Measurements from ENCODE around the gene COL26A1. TPM values are rescaled to one million over a fixed set of nuclear protein-coding genes. Genes with fewer than 3 reads are reported as not detected.

COL26A1 gene
- total and polyA plus RNA-seq, 7 donors, result 0.13 TPM; not detected in 6

GRCh38 chr7:101593556-101593955, 230.9 kb downstream of the COL26A1 start:
- intact Hi-C loops (cut with DNase I), result no loop called here
- Histone ChIP-seq H3K36me3 (no peaks in the 10 kb centered on the region), H3K27ac (no peak overlapping the region), H3K4me1 (no peaks in the 10 kb centered on the region), H3K27me3 (no peaks in the 10 kb centered on the region), H3K9me3 (no peaks in the 10 kb centered on the region), H3K4me3 (no peak overlapping the region)
- 91% methylated on average over 6 of the region's 6 CpGs for WGBS, 2 donors
- no peak for DNase-seq
- no peak for TF ChIP-seq CTCF (IDR thresholded peaks at IDR 0.05)
- TF ChIP-seq EP300 (IDR thresholded peaks at IDR 0.05), result no peak
- no peak for TF ChIP-seq POLR2A (IDR thresholded peaks at IDR 0.05)
- TF ChIP-seq POLR2AphosphoS5 (IDR thresholded peaks at IDR 0.05), result no peak

- H3K4me3 ChIP-seq, result no peak overlapping the region
- WGBS, 2 donors, result 90 to 94% methylated on average over 3 of the region's 3 CpGs
- no peaks in the 10 kb centered on the region for H3K9me3 ChIP-seq
- no peak for DNase-seq
- H3K4me1 ChIP-seq, result no peaks in the 10 kb centered on the region
- H3K27me3 ChIP-seq, result no peaks in the 10 kb centered on the region
- H3K27ac ChIP-seq, result no peak overlapping the region
- no peaks in the 10 kb centered on the region for H3K36me3 ChIP-seq
- intact Hi-C loops (cut with DNase I), result no loop called here
- no peak for TF ChIP-seq POLR2AphosphoS5 (IDR thresholded peaks at IDR 0.05)
- TF ChIP-seq POLR2A (IDR thresholded peaks at IDR 0.05), result no peak
- no peak for TF ChIP-seq EP300 (IDR thresholded peaks at IDR 0.05)
- TF ChIP-seq CTCF (IDR thresholded peaks at IDR 0.05), result no peak
Measured at GRCh38 chr7:101594790-101595189, 232.1 kb downstream of the COL26A1 start.

GRCh38 chr7:101595246-101595645, 232.6 kb downstream of the COL26A1 start:
- WGBS, 2 donors, result 89 to 97% methylated on average over 1 of the region's 1 CpG
- Histone ChIP-seq H3K9me3 (no peaks in the 10 kb centered on the region), H3K4me1 (no peaks in the 10 kb centered on the region), H3K27ac (no peak overlapping the region), H3K27me3 (no peaks in the 10 kb centered on the region), H3K4me3 (no peak overlapping the region), H3K36me3 (no peaks in the 10 kb centered on the region)
- DNase-seq, result no peak
- no peak for TF ChIP-seq EP300 (IDR thresholded peaks at IDR 0.05)
- TF ChIP-seq POLR2AphosphoS5 (IDR thresholded peaks at IDR 0.05), result no peak
- TF ChIP-seq CTCF (IDR thresholded peaks at IDR 0.05), result no peak
- no peak for TF ChIP-seq POLR2A (IDR thresholded peaks at IDR 0.05)
- intact Hi-C loops (cut with DNase I), result no loop called here

GRCh38 chr7:101595766-101596537, 233.3 kb downstream of the COL26A1 start:
- no peak for TF ChIP-seq CTCF (IDR thresholded peaks at IDR 0.05)
- no peak for TF ChIP-seq POLR2AphosphoS5 (IDR thresholded peaks at IDR 0.05)
- no peak for TF ChIP-seq POLR2A (IDR thresholded peaks at IDR 0.05)
- no peak for TF ChIP-seq EP300 (IDR thresholded peaks at IDR 0.05)
- 93 to 94% methylated on average over 4 of the region's 4 CpGs for WGBS, 2 donors
- no peaks in the 10 kb centered on the region for H3K36me3 ChIP-seq

GRCh38 chr7:101596898-101597297, 234.2 kb downstream of the COL26A1 start:
- no peak overlapping the region for H3K27ac ChIP-seq
- DNase-seq, result no peak
- H3K36me3 ChIP-seq, result no peaks in the 10 kb centered on the region
- no peaks in the 10 kb centered on the region for H3K4me1 ChIP-seq
- no peaks in the 10 kb centered on the region for H3K27me3 ChIP-seq
- TF ChIP-seq EP300 (IDR thresholded peaks at IDR 0.05), result no peak
- no peak for TF ChIP-seq POLR2A (IDR thresholded peaks at IDR 0.05)
- no peak for TF ChIP-seq CTCF (IDR thresholded peaks at IDR 0.05)
- no peak for TF ChIP-seq POLR2AphosphoS5 (IDR thresholded peaks at IDR 0.05)
- H3K9me3 ChIP-seq, result no peaks in the 10 kb centered on the region
- intact Hi-C loops (cut with DNase I), result no loop called here
- 31 to 78% methylated on average over 1 of the region's 1 CpG for WGBS, 2 donors
- no peak overlapping the region for H3K4me3 ChIP-seq

More at GRCh38 chr7:101595766-101596537, 233.3 kb downstream of the COL26A1 start:
- Histone ChIP-seq H3K4me3 (no peak overlapping the region), H3K27ac (no peak overlapping the region), H3K9me3 (no peaks in the 10 kb centered on the region), H3K27me3 (no peaks in the 10 kb centered on the region), H3K4me1 (no peaks in the 10 kb centered on the region)
- intact Hi-C loops (cut with DNase I), result no loop called here
- no peak for DNase-seq
